ENCODE measurements around the gene CDH4.

Gene CDH4

GRCh38 chr20:61361501-61361900 is 109.4 kb downstream of the CDH4 start:
- no peak for DNase-seq

- DNase-seq = no peak
Measured at GRCh38 chr20:61364147-61364546, 112.1 kb downstream of the CDH4 start.

GRCh38 chr20:61366914-61367313 is 114.9 kb downstream of the CDH4 start:
- no peak for DNase-seq

- no peak for DNase-seq
Measured at GRCh38 chr20:61369731-61370520, 117.9 kb downstream of the CDH4 start.

GRCh38 chr20:61370841-61371303 is 118.8 kb downstream of the CDH4 start:
- peak; percentile 62 for DNase-seq

- DNase-seq = no peak
Measured at GRCh38 chr20:61371501-61372136, 119.6 kb downstream of the CDH4 start.

GRCh38 chr20:61372137-61373054 is 120.3 kb downstream of the CDH4 start:
- no peak for DNase-seq

GRCh38 chr20:61373055-61373399 is 121.0 kb downstream of the CDH4 start:
- no peak for DNase-seq

- no peak for DNase-seq
Measured at GRCh38 chr20:61373956-61374545, 122.0 kb downstream of the CDH4 start.

GRCh38 chr20:61376541-61377240 is 124.6 kb downstream of the CDH4 start:
- DNase-seq = no peak

- no peak for DNase-seq
Measured at GRCh38 chr20:61378694-61379355, 126.8 kb downstream of the CDH4 start.

GRCh38 chr20:61379898-61380544 is 128.0 kb downstream of the CDH4 start:
- DNase-seq = no peak

GRCh38 chr20:61380545-61380915 is 128.5 kb downstream of the CDH4 start:
- no peak for DNase-seq

GRCh38 chr20:61382194-61382593 is 130.1 kb downstream of the CDH4 start:
- DNase-seq = no peak

GRCh38 chr20:61385296-61385695 is 133.2 kb downstream of the CDH4 start:
- no peak for DNase-seq

- no peak for DNase-seq
Measured at GRCh38 chr20:61385731-61386130, 133.7 kb downstream of the CDH4 start.

GRCh38 chr20:61387204-61387953 is 135.3 kb downstream of the CDH4 start:
- DNase-seq = peak; percentile 34

- no peak for DNase-seq
Measured at GRCh38 chr20:61387954-61388348, 135.9 kb downstream of the CDH4 start.

- DNase-seq = no peak
Measured at GRCh38 chr20:61389077-61389476, 137.0 kb downstream of the CDH4 start.

- no peak for DNase-seq
Measured at GRCh38 chr20:61391185-61391584, 139.1 kb downstream of the CDH4 start.

All from NCI-H1105 (cell line).